HCT116 (cell line): ENCODE data around the gene NDOR1. TPM values are rescaled to one million over a fixed set of nuclear protein-coding genes. Genes with fewer than 3 reads are reported as not detected.

Source experiments
- ATAC-seq: fragments of 200-7000 bp; cut with Tn5 transposase; 2 replicates; pipeline ENCODE4 v1.9.1; 2020; ENCODE audit warnings: mild to moderate bottlenecking, moderate library complexity
- BruUV-seq: library from RNA; stranded (reverse); fragments of 400-500 nt; replicated peaks from 2 replicates; lab custom pipeline; 2021; lab: Mats Ljungman, UMichigan
- CTCF ChIA-PET: fragments of 300-600 bp; sonication (Branson Sonifier 250); formaldehyde crosslinking; loops from one replicate; lab custom pipeline; 2021; ENCODE audit warnings: antibody characterized with exemption; lab: Charles Lee
- POLR2A ChIA-PET: fragments of 300-600, 350-600 bp; sonication (Branson Sonifier 250); formaldehyde crosslinking; loops from one replicate; lab custom pipeline; 2021; ENCODE audit warnings: antibody characterized with exemption; lab: Charles Lee
- RAD21 ChIA-PET, 2 experiments: fragments of 300-600 bp; sonication (Branson Sonifier 250); formaldehyde crosslinking; loops; one replicate each; lab custom pipeline; 2023; ENCODE audit warnings: low total read pairs in 2 of 2; ENCODE audit not compliant: uncharacterized antibody in 2 of 2, unreplicated experiment in 2 of 2, low non-redundant PET in 1 of 2; lab: Charles Lee
- DNase-seq: peaks from one replicate; pipeline ENCODE4 v3.0.0-alpha.2; 2010; ENCODE audit warnings: low read depth, low spot score
- H2AFZ ChIP-seq: fragments of 200-600 bp; shearing (Covaris generic), sonication (generic); 2 replicates; pipeline ENCODE4 v1.6.1; 2017; ENCODE audit warnings: low read depth, mixed run types, mixed read lengths, antibody characterized with exemption, low read length; ENCODE audit not compliant: poor library complexity, severe bottlenecking
- H3K27ac ChIP-seq: 2 replicates; pipeline ENCODE4 v1.5.1; 2012; ENCODE audit warnings: low read depth, low read length
- H3K27me3 ChIP-seq: fragments of 200-600 bp; sonication (generic); 2 replicates; pipeline ENCODE4 v1.6.1; 2016; ENCODE audit warnings: mixed run types, low read length, mixed read lengths; ENCODE audit not compliant: insufficient read depth
- H3K36me3 ChIP-seq, 2 experiments: fragments of 200-500 bp in 1 of 2; fragments of 200-600 bp in 1 of 2; sonication (Bioruptor generic) in 1 of 2; sonication (generic) in 1 of 2; 2 replicates each; pipeline versions ENCODE4 v1.5.1 to v1.6.1; 2014 to 2016; ENCODE audit warnings: low read length in 2 of 2, inconsistent platforms in 1 of 2, mixed read lengths in 1 of 2, mixed run types in 1 of 2; ENCODE audit not compliant: insufficient read depth in 2 of 2, control insufficient read depth in 1 of 2
- H3K4me1 ChIP-seq, 2 experiments: fragments of 200-600 bp in 1 of 2; sonication (generic) in 1 of 2; 2 replicates each; pipeline versions ENCODE4 v1.5.1 to v1.6.1; 2012 to 2017; ENCODE audit warnings: low read length in 2 of 2, inconsistent platforms in 1 of 2, mild to moderate bottlenecking in 1 of 2, mixed read lengths in 1 of 2, mixed run types in 1 of 2, moderate library complexity in 1 of 2; ENCODE audit not compliant: insufficient read depth in 2 of 2, control insufficient read depth in 1 of 2
- H3K4me2 ChIP-seq: fragments of 200-600 bp; sonication (generic); 2 replicates; pipeline ENCODE4 v1.6.1; 2017; ENCODE audit warnings: mixed run types, low read length, mixed read lengths
- H3K4me3 ChIP-seq, 2 experiments: fragments of 200-600 bp in 1 of 2; sonication (generic) in 1 of 2; replicated peaks in 1 of 2; 2 replicates each; pipeline ENCODE4 v1.5.1; 2011 to 2016; ENCODE audit warnings: low read length in 2 of 2, control low read depth in 1 of 2, low read depth in 1 of 2, mild to moderate bottlenecking in 1 of 2, mixed read lengths in 1 of 2, mixed run types in 1 of 2
- H3K79me2 ChIP-seq: fragments of 200-600 bp; sonication (generic); 2 replicates; pipeline ENCODE4 v1.6.1; 2017; ENCODE audit warnings: mild to moderate bottlenecking, mixed run types, low read length, moderate library complexity, mixed read lengths; ENCODE audit not compliant: insufficient read depth
- H3K9ac ChIP-seq: fragments of 200-600 bp; sonication (generic); 2 replicates; pipeline ENCODE4 v1.6.1; 2016; ENCODE audit warnings: low read length, mixed read lengths
- H3K9me2 ChIP-seq: fragments of 200-600 bp; sonication (generic), shearing (Covaris generic); 2 replicates; pipeline ENCODE4 v1.6.1; 2017; ENCODE audit warnings: mixed run types, mild to moderate bottlenecking, moderate library complexity; ENCODE audit not compliant: insufficient read depth
- H3K9me3 ChIP-seq, 2 experiments: fragments of 200-500 bp in 1 of 2; fragments of 200-600 bp in 1 of 2; sonication (Bioruptor generic) in 1 of 2; sonication (generic) in 1 of 2; 2 replicates each; pipeline ENCODE4 v1.6.1; 2014 to 2017; ENCODE audit warnings: low read length in 2 of 2, mixed read lengths in 2 of 2, inconsistent platforms in 1 of 2, low read depth in 1 of 2, mild to moderate bottlenecking in 1 of 2, mixed run types in 1 of 2, moderate library complexity in 1 of 2; ENCODE audit not compliant: control insufficient read depth in 1 of 2, insufficient read depth in 1 of 2
- H4K20me1 ChIP-seq: fragments of 200-600 bp; sonication (generic), shearing (Covaris generic); 2 replicates; pipeline ENCODE4 v1.6.1; 2017; ENCODE audit warnings: mixed run types, mild to moderate bottlenecking, moderate library complexity; ENCODE audit not compliant: insufficient read depth
- CBX3 ChIP-seq: IDR thresholded peaks from 2 replicates; pipeline ENCODE4 v1.6.1; 2012; ENCODE audit warnings: low read depth
- CEBPB ChIP-seq: IDR thresholded peaks from 2 replicates; pipeline ENCODE4 v1.6.1; 2012; ENCODE audit warnings: low read depth
- ELF1 ChIP-seq: IDR thresholded peaks from 2 replicates; pipeline ENCODE4 v1.6.1; 2012; ENCODE audit warnings: low read depth, borderline replicate concordance
- EZH2phosphoT487 ChIP-seq: fragments of 200-600 bp; IDR thresholded peaks from 2 replicates; pipeline ENCODE4 v1.6.1; 2018; ENCODE audit warnings: antibody characterized with exemption, borderline replicate concordance
- JUND ChIP-seq: IDR thresholded peaks from 2 replicates; pipeline ENCODE4 v1.6.1; 2012
- POLR2AphosphoS5 ChIP-seq: IDR thresholded peaks from 2 replicates; pipeline ENCODE4 v1.6.1; 2011; ENCODE audit warnings: mild to moderate bottlenecking, low read depth, low read length, moderate library complexity
- RAD21 ChIP-seq: IDR thresholded peaks from 2 replicates; pipeline ENCODE4 v1.6.1; 2012; ENCODE audit warnings: low read depth, mild to moderate bottlenecking
- SP1 ChIP-seq: IDR thresholded peaks from 2 replicates; pipeline ENCODE4 v1.6.1; 2012; ENCODE audit warnings: low read depth
- SRF ChIP-seq: IDR thresholded peaks from 2 replicates; pipeline ENCODE4 v1.6.1; 2012; ENCODE audit warnings: low read depth
- ZFX ChIP-seq: fragments of 450-650 bp; IDR thresholded peaks from 2 replicates; pipeline ENCODE4 v1.6.1; 2017
- ZNF274 ChIP-seq: fragments of 200-500 bp; sonication (Bioruptor generic); IDR thresholded peaks from 2 replicates; pipeline ENCODE4 v1.6.1; 2014; ENCODE audit warnings: mild to moderate bottlenecking, low read depth, low read length, inconsistent platforms
- intact Hi-C: fragments of 100-400 bp; cut with micrococcal nuclease; formaldehyde crosslinking; loops from 2 replicates; pipeline ENCODE4 v1.10.0; 2022
- total RNA-seq: library from RNA; stranded (reverse); gene quantifications from one replicate; pipeline ENCODE4 v1.2.1, GENCODE V29; 2021; ENCODE audit not compliant: unreplicated experiment
- TF ChIP-seq, protein P1 (sequence below), 3 experiments: fragments of 200-600 bp in 1 of 3; sonication (generic) in 1 of 3; IDR thresholded peaks in 2 of 3; conservative IDR thresholded peaks in 1 of 3; 2 replicates each; pipeline ENCODE4 v1.5.1; 2012 to 2017; ENCODE audit warnings: low read depth in 2 of 3, low read length in 2 of 3, antibody characterized with exemption in 1 of 3, borderline replicate concordance in 1 of 3, control low read depth in 1 of 3, mild to moderate bottlenecking in 1 of 3, mixed read lengths in 1 of 3, mixed run types in 1 of 3, moderate library complexity in 1 of 3; ENCODE audit not compliant: insufficient read depth in 1 of 3
- TF ChIP-seq, protein P2 (sequence below): IDR thresholded peaks from 2 replicates; pipeline ENCODE4 v1.6.1; 2012

NDOR1 gene
- total RNA-seq, 1 experiment from 2014 or later = 28.4 TPM

DNA sequence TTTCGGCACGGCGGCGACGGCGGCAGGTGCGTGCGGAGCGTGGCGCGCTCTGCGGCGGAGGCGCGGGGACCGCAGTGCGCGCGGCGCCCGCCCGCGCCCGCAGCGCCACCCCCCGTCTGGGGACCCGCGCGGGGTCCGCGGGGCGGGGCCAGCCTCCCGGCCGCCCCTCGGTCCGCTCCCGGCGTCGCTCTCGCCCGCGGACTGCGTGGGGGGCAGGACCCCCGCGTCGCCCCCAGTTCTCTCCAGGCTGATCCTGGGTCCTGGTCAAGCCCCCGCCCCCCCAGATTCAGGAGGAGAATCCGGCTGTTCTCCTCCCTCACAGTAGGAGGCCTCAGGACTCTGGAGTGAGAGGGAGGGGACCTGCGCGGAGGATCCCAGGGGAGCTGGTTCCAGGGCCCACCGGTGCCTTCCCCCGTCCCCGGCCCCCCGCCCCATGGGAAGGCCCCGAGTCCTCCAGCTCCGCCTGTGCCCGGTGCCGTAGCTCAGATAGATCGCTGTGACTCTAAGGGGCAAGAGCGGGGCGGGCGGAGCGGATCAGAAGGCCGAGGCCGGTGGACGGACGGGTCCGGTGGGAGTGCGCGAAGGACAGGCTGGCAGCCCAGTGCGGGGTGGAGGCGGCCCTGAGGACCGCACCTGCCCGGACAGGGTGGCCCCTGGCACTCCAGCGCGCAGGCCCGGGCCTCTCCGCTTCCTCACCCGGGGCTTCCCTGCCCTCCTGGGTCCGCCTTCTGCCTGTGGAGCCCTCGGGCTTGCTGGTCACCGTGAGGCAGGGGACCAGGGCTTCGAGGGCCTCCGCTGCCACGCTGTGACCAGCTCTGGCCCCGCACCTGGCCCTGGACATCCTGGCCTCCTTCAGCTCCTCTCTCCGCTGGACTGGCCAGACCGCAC lies 16.9 kb downstream of the NDOR1 start, which contains the start of gene RNF208:
Gene RNF208 (minus strand): TSS at position 51 of the 888 bp plus-strand sequence. CDS start 1,028 bp downstream, outside the sequence.
- Histone ChIP-seq H3K27ac (peak within 1 kb of the TSS; percentile 98), H3K4me1 (peaks cover 52 to 80% of the 10 kb centered on the region in 2 experiments), H3K4me2 (peak within 1 kb of the TSS; percentile 99), H3K36me3 (no peaks in the 10 kb centered on the region), H3K4me3 (peak within 1 kb of the TSS; percentile 82 to 99), H3K9me2 (no peaks in the 10 kb centered on the region), H2AFZ (no peak within 1 kb of the TSS), H4K20me1 (no peaks in the 10 kb centered on the region), H3K79me2 (no peaks in the 10 kb centered on the region), H3K9me3 (no peaks in the 10 kb centered on the region), H3K9ac (peak within 1 kb of the TSS; percentile 97), H3K27me3 (no peaks in the 10 kb centered on the region)
- TSS peak; percentile 47 for BruUV-seq
- peak; percentile 67 for TF ChIP-seq ZFX
- TF ChIP-seq CEBPB = no peak
- RAD21 ChIA-PET = interaction anchor here in 1 of 2 experiments (0.5 kb wide), 1 partner anchor 32 kb away, joined by 5 read pairs; no protein-coding TSS in a partner anchor
- CTCF ChIA-PET = interaction anchor here (1.0 to 3.2 kb wide), 8 partner anchors 8 to 176 kb away, joined by 3 to 16 read pairs (median 8); partner anchors contain the start of genes NELFB, NPDC1 and SAPCD2
- ATAC-seq (peak; percentile 2), DNase-seq (no peak)
- POLR2A ChIA-PET = interaction anchor here (0.5 to 1.6 kb wide), 8 partner anchors 14 to 136 kb away, joined by 3 to 19 read pairs (median 4); partner anchors contain the start of genes MAN1B1, NDOR1, SSNA1 and TMEM203
- intact Hi-C loops = loop anchor here (2.0 to 10.0 kb wide), 3 partner anchors 18 to 438 kb away; partner anchors contain the start of genes NDOR1 and TMEM203

DNA sequence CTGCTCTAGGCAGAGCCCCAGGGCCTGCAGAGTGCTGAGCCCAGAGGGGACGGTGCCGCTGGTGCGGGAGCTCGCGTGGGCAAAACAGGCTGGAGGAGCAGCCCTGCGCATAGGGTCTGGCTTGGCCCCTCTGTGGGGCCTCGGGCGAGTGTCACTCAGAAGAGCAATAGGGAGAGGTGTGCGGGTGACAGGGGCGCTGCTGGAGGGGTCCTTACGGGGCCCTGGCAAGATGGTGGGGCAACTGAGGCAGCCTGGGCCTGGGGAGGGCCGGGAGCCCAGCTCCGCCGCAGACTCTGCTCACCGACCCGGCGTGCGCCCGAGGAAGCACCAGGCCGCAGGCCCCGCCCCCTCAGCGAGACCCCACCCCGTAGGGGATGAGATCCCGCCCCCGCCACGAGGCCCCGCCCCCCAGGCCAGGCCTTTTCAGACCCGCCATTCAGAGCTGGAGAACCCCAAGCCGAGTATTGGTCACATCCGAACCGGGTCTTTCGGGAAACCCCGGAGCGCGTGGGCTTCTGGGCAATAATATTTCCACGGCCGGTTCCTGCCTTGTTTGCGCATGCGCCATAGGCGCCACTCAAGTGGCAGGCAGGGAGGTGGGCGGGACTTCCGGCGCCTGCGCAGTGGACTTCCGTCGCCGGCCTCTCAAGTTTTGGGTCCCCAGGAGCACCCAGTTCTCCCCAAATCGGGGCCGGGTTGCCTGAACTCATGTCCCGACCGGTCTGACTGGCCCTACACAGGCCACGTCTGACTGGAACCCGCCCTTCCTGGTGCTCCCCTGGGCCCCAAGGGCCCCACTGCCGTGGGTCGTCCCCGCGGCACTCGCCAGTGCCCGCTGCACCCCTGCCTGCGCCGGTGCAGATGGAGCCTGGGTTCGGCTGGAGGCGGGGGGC lies 17.8 kb downstream of the NDOR1 start:
- intact Hi-C loops = loop anchor here (2.0 to 10.0 kb wide), 3 partner anchors 19 to 439 kb away; partner anchors contain the start of genes NDOR1 and TMEM203
- ChIA-PET POLR2A (interaction anchor here (0.5 to 1.6 kb wide), 13 partner anchors 9 to 222 kb away, joined by 3 to 19 read pairs (median 4); partner anchors contain the start of genes MAN1B1, NDOR1, SSNA1 and TMEM203), CTCF (interaction anchor here (1.0 to 3.2 kb wide), 8 partner anchors 9 to 177 kb away, joined by 3 to 16 read pairs (median 8); partner anchors contain the start of genes NELFB, NPDC1 and SAPCD2), RAD21 (interaction anchor here (0.5 to 0.6 kb wide), 4 partner anchors 33 to 78 kb away, joined by 3 to 5 read pairs (median 3); no protein-coding TSS in a partner anchor)
- Histone ChIP-seq H3K27ac (peak overlapping the region; percentile 98), H3K4me3 (peak overlapping the region; percentile 82 to 99), H4K20me1 (no peaks in the 10 kb centered on the region), H2AFZ (no peak overlapping the region), H3K9ac (peak overlapping the region; percentile 97), H3K36me3 (no peaks in the 10 kb centered on the region), H3K9me2 (no peaks in the 10 kb centered on the region), H3K4me1 (peaks cover 48 to 79% of the 10 kb centered on the region in 2 experiments), H3K4me2 (peak overlapping the region; percentile 99), H3K9me3 (no peaks in the 10 kb centered on the region), H3K79me2 (no peaks in the 10 kb centered on the region), H3K27me3 (no peaks in the 10 kb centered on the region)
- peak; percentile 69 for ATAC-seq
- BruUV-seq = no TSS peak
- DNase-seq = peak; percentile 97
- no peak for TF ChIP-seq SP1
- TF ChIP-seq ZNF274 = no peak
- TF ChIP-seq, protein P1, sequence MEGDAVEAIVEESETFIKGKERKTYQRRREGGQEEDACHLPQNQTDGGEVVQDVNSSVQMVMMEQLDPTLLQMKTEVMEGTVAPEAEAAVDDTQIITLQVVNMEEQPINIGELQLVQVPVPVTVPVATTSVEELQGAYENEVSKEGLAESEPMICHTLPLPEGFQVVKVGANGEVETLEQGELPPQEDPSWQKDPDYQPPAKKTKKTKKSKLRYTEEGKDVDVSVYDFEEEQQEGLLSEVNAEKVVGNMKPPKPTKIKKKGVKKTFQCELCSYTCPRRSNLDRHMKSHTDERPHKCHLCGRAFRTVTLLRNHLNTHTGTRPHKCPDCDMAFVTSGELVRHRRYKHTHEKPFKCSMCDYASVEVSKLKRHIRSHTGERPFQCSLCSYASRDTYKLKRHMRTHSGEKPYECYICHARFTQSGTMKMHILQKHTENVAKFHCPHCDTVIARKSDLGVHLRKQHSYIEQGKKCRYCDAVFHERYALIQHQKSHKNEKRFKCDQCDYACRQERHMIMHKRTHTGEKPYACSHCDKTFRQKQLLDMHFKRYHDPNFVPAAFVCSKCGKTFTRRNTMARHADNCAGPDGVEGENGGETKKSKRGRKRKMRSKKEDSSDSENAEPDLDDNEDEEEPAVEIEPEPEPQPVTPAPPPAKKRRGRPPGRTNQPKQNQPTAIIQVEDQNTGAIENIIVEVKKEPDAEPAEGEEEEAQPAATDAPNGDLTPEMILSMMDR (IDR thresholded peaks at IDR 0.05 in 2 of 3, conservative IDR thresholded peaks at IDR 0.05 in 1 of 3; ENCODE audit: borderline replicate concordance in 1 of 3, insufficient read depth in 1 of 3, low read depth in 2 of 3, low read length in 2 of 3) = no peak
- TF ChIP-seq SRF = no peak
- TF ChIP-seq CEBPB = no peak
- TF ChIP-seq ELF1 = no peak
- TF ChIP-seq, protein P2, sequence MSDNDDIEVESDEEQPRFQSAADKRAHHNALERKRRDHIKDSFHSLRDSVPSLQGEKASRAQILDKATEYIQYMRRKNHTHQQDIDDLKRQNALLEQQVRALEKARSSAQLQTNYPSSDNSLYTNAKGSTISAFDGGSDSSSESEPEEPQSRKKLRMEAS = no peak
- TF ChIP-seq RAD21 = no peak
- no peak for TF ChIP-seq EZH2phosphoT487
- peak; percentile 89 for TF ChIP-seq POLR2AphosphoS5
- no peak for TF ChIP-seq CBX3
- no peak for TF ChIP-seq JUND
